ENCODE data around the gene MNDA. TPM values are rescaled to one million over a fixed set of nuclear protein-coding genes. Genes with fewer than 3 reads are reported as not detected.
"Not testable (repeated sequence)": the region's sequence is repeated elsewhere in the genome, so short reads cannot be mapped to it uniquely, and the experiment has no call there.

Gene MNDA
- total RNA-seq, 1 donor from 2014 or later = not detected

DNA sequence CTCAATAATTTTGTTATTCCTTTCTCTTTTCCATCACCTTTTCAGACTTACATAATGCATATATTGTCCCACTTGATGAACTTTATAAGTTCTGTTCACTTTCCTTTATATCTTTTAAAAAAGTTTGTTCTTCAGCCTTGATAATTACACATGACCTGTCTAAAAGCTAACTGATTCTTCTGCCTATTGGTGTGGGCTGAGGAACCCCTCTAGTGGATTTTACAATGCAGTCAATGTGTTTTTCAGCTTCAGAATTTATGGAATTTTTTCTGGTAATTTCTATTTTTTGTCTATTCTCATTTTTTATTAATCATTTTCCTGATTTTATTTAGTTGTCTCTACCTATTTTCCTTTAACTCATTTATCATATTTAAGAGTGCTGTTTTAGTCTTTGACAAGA lies 7.5 kb downstream of the MNDA start:
- intact Hi-C loops (cut with micrococcal nuclease) = no loop called here

DNA sequence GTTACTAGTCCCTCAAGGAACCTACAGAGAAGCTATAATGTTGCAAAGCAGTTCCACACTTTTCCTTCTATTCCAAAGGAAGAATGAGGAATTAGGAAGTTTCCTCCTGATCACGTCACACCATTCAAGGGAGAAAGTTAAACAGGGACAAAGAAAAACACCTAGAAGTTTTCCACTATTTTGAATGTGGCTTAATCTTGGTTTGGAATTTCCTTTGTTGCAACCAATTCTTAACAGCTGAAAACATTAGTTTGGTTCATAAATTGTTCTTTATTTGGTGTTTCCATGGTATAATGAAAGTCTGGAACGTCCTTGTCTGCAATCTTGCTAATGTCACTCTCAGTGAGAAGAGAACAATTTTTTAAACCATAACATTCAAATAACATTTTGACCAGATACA lies 8.4 kb downstream of the MNDA start:
- intact Hi-C loops (cut with micrococcal nuclease) = no loop called here

DNA sequence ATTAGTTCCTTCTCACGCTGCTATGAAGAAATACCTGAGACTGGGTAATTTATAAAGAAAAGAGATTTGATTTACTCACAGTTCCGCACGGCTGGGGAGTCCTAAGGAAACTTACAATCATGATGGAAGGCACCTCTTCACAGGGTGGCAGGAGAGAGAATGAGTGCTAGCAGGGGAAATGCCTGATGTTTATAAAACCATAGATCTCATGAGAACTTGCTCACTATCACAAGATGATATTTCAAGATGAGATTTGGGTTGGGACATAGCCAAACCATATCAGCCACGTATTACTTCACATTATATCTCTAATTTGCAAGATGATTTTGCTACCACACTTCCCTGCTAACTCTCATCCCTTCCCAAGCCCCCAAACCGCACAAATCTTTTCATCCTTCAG lies 9.1 kb downstream of the MNDA start:
- intact Hi-C loops (cut with micrococcal nuclease) = no loop called here

DNA sequence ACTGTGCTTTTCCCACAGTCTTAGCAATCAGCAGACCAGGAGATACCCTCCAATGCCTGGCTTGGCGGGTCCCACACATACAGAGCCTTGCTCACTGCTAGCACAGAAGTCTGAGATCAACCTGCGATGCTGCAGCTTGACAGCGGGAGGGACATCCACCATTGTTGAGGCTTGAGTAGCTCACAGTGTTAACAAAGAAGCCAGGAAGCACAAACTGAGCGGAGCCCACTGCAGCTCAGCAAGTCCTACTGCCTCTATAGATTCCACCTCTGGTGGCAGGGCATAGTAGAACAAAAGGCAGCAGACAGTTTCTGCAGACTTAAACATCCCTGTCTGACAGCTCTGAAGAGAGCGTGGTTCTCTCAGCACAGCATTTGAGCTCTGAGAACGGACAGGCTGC lies 33.4 kb downstream of the MNDA start:
- intact Hi-C loops (cut with micrococcal nuclease) = no loop called here

DNA sequence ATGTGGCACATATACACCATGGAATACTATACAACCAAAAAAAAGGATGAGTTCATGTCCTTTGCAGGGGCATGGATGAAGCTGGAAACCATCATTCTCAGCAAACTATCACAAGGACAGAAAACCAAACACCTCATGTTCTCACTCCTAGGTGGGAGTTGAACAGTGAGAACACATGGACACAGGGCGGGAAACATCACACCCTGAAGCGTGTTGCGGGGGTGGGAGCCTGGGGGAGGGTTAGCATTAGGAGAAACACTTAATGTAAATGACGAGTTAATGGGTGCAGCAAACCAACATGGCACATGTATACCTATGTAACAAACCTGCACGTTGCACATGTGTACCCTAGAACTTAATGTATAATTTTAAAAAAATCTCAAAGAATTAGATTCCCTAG lies 39.3 kb downstream of the MNDA start:
- intact Hi-C loops (cut with micrococcal nuclease) = not testable (repeated sequence)

DNA sequence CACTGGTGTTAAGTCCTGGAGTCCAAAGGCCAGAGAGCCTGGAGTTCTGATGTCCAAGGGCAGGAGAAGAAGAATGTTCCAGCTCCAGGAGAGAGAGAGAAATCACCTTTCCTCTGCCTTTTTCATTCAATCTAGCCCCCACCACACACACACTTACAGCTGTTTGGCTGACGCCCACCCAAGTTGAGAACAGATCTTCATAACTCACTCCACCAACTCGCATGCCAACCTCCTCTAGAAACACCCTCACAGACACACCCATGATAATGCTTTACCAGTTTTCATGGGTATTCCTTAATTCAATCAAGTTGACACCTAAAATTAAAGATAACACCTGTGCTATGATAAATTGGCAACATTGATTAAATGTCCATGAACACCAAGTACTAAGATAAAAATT lies 42.0 kb downstream of the MNDA start:
- intact Hi-C loops (cut with micrococcal nuclease) = no loop called here

DNA sequence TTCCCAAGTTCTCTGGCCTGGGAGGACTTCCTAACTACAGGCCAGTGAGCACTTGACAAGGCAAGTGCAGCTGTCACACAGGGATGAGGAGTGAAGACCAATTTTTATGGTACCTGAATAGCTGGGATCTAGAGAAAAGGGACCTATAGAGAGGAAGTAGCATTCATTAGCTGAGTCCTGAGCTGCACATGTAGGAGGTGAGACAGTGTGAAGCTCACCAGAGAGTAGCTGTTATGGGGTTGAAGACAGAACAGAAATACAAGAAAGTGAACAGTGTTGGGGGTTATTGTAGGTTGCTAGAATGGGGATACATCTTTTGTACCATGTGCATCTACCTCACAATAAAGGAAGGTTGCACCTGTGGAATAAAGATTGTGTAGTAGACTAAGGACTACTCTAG lies 62.5 kb downstream of the MNDA start:
- intact Hi-C loops (cut with micrococcal nuclease) = no loop called here

DNA sequence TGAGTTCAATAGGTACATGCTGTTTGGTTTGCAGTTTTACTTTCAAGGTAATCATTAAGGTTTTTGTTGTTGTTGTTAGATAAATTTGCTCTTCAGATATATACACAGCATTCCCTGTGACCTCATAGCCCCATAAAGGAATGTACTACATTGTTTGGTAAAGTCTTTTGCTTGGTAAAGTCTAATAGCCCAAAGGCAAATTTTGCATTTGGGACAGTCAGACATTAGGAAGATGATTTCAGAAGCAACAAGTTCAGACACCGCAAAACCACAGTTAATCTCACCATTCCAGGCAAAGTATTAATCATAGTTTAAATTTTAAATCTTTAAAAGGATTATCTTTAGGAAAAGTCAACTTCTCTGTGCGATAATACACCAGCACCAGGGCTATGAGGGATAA lies 67.6 kb downstream of the MNDA start:
- intact Hi-C loops (cut with micrococcal nuclease) = no loop called here

Other genes with a start within 250 kb of the MNDA start
- gene OR10Z1, start 226.1 kb upstream of the MNDA start, total RNA-seq = not detected in 2 replicates
- not detected in 2 replicates for gene SPTA1, start 144.6 kb upstream of the MNDA start, total RNA-seq
- gene OR6K2, start 130.7 kb upstream of the MNDA start, total RNA-seq = not detected in 2 replicates
- not detected in 2 replicates for gene OR6K3, start 110.6 kb upstream of the MNDA start, total RNA-seq
- not detected in 2 replicates for gene OR6K6, start 76.6 kb upstream of the MNDA start, total RNA-seq
- gene OR6N1, start 59.2 kb upstream of the MNDA start, total RNA-seq = not detected in 2 replicates
- gene OR6N2, start 50.1 kb upstream of the MNDA start, total RNA-seq = not detected in 2 replicates
- gene PYHIN1, start 100.2 kb downstream of the MNDA start, total RNA-seq = 35.3 and 36.2 TPM in 2 replicates
- gene IFI16, start 178.6 kb downstream of the MNDA start, total RNA-seq = 301 and 307 TPM in 2 replicates
- gene AIM2, start 245.4 kb downstream of the MNDA start, total RNA-seq = 11.6 and 13.8 TPM in 2 replicates

Measured in T-helper 1 cell treated with Interleukin-12 subunit alpha and Interleukin-12 subunit beta and Interleukin-4 antibody, amounts not matched to agents 30 ng/mL and 1 ng/mL, for 36 hours (primary cell).